CD14-positive monocyte (primary cell): ENCODE results near the gene NOL8. TPM values are rescaled to one million over a fixed set of nuclear protein-coding genes. Genes with fewer than 3 reads are reported as not detected.

ENCODE experiments used
- DNase-seq, 3 donors: peaks; one replicate each; pipeline ENCODE4 v3.0.0-alpha.2; 2011 to 2022
- H2AFZ ChIP-seq: 2 replicates; pipeline ENCODE4 v1.6.0; 2012; ENCODE audit warnings: mild to moderate bottlenecking, low read depth, low read length, inconsistent platforms; ENCODE audit not compliant: insufficient read depth, poor library complexity, severe bottlenecking
- H3K27ac ChIP-seq, 2 donors: 1 replicate in 1 of 2; 2 replicates in 1 of 2; pipeline ENCODE4 v1.5.1; 2012 to 2013; ENCODE audit warnings: low read length in 2 of 2, control low read depth in 1 of 2, inconsistent platforms in 1 of 2, low read depth in 1 of 2, mild to moderate bottlenecking in 1 of 2
- H3K27me3 ChIP-seq, 2 donors: one replicate each; pipeline versions ENCODE4 v1.6.0 to v1.6.1; 2011 to 2013; ENCODE audit warnings: low read length in 2 of 2; ENCODE audit not compliant: control insufficient read depth in 2 of 2, insufficient read depth in 2 of 2
- H3K36me3 ChIP-seq, 2 donors: replicated peaks in 1 of 2; 1 replicate in 1 of 2; 2 replicates in 1 of 2; pipeline versions ENCODE4 v1.5.1 to v1.6.1; 2012 to 2013; ENCODE audit warnings: low read length in 2 of 2, control low read depth in 1 of 2, inconsistent platforms in 1 of 2, mild to moderate bottlenecking in 1 of 2; ENCODE audit not compliant: insufficient read depth in 2 of 2, control insufficient read depth in 1 of 2
- H3K4me1 ChIP-seq, 2 donors: 1 replicate in 1 of 2; 2 replicates in 1 of 2; pipeline versions ENCODE4 v1.5.1 to v1.6.1; 2012 to 2013; ENCODE audit warnings: low read length in 2 of 2, control low read depth in 1 of 2, inconsistent platforms in 1 of 2, mild to moderate bottlenecking in 1 of 2, moderate library complexity in 1 of 2; ENCODE audit not compliant: insufficient read depth in 2 of 2, control insufficient read depth in 1 of 2
- H3K4me2 ChIP-seq: replicated peaks from 2 replicates; pipeline ENCODE3; 2012; ENCODE audit warnings: low read length, moderate library complexity, mild to moderate bottlenecking; ENCODE audit not compliant: poor library complexity, severe bottlenecking; ENCODE audit errors: extremely low read depth
- H3K4me3 ChIP-seq, 3 experiments: fragments of 200-600 bp in 1 of 3; sonication (generic) in 1 of 3; replicated peaks in 1 of 3; 1 replicate in 2 of 3; 2 replicates in 1 of 3; pipeline ENCODE4 v1.5.1; 2011 to 2013; ENCODE audit warnings: low read length in 3 of 3, mild to moderate bottlenecking in 3 of 3, control low read depth in 2 of 3, low read depth in 2 of 3, inconsistent platforms in 1 of 3, moderate library complexity in 1 of 3
- H3K79me2 ChIP-seq: 2 replicates; pipeline ENCODE4 v1.6.0; 2012; ENCODE audit warnings: mild to moderate bottlenecking, control low read depth, inconsistent platforms, low read length, moderate library complexity; ENCODE audit not compliant: insufficient read depth
- H3K9ac ChIP-seq: 2 replicates; pipeline ENCODE4 v1.6.0; 2017; ENCODE audit warnings: low read length, mild to moderate bottlenecking; ENCODE audit not compliant: insufficient read depth, poor library complexity, severe bottlenecking
- H3K9me3 ChIP-seq, 2 donors: replicated peaks in 1 of 2; 1 replicate in 1 of 2; 2 replicates in 1 of 2; pipeline versions ENCODE4 v1.5.1 to v1.6.1; 2012 to 2013; ENCODE audit warnings: low read length in 2 of 2, control low read depth in 1 of 2; ENCODE audit not compliant: control insufficient read depth in 1 of 2, insufficient read depth in 1 of 2
- H4K20me1 ChIP-seq: 2 replicates; pipeline ENCODE4 v1.6.0; 2012; ENCODE audit warnings: mild to moderate bottlenecking, low read length, control low read depth, moderate library complexity; ENCODE audit not compliant: insufficient read depth
- H3K27ac Mint-ChIP-seq, 7 donors: one replicate each; pipeline ENCODE4 v1.8.0; 2020; ENCODE audit warnings: mild to moderate bottlenecking in 7 of 7, mixed read lengths in 7 of 7, moderate library complexity in 6 of 7, inconsistent platforms in 2 of 7
- H3K27me3 Mint-ChIP-seq, 3 donors: one replicate each; pipeline ENCODE4 v1.8.0; 2021 to 2022; ENCODE audit warnings: low read depth in 3 of 3, mild to moderate bottlenecking in 3 of 3, mixed read lengths in 3 of 3, moderate library complexity in 3 of 3, inconsistent platforms in 1 of 3
- H3K36me3 Mint-ChIP-seq, 2 donors: one replicate each; pipeline ENCODE4 v1.8.0; 2020; ENCODE audit warnings: mixed read lengths in 2 of 2, inconsistent platforms in 1 of 2, mild to moderate bottlenecking in 1 of 2
- H3K4me1 Mint-ChIP-seq: one replicate; pipeline ENCODE4 v1.8.0; 2020; ENCODE audit warnings: mild to moderate bottlenecking, mixed read lengths
- H3K4me3 Mint-ChIP-seq, 2 donors: one replicate each; pipeline ENCODE4 v1.8.0; 2020; ENCODE audit warnings: mild to moderate bottlenecking in 2 of 2, mixed read lengths in 2 of 2, moderate library complexity in 1 of 2
- H3K9me3 Mint-ChIP-seq, 7 donors: one replicate each; pipeline ENCODE4 v1.8.0; 2020 to 2022; ENCODE audit warnings: mixed read lengths in 7 of 7, mild to moderate bottlenecking in 6 of 7, moderate library complexity in 6 of 7, inconsistent platforms in 2 of 7
- CTCF ChIP-seq: fragments of 200-600 bp; IDR thresholded peaks from one replicate; pipeline ENCODE4 v1.8.0; 2022; ENCODE audit warnings: antibody characterized with exemption, mild to moderate bottlenecking
- WGBS: methylation state at CpG from one replicate; pipeline ENCODE4 v1.1.5; 2013; ENCODE audit warnings: missing lambda C conversion rate; ENCODE audit not compliant: insufficient coverage; 5-methylcytosine and 5-hydroxymethylcytosine counted together
- intact Hi-C, 2 donors: fragments of 100-400 bp; cut with micrococcal nuclease; formaldehyde crosslinking; loops; one replicate each; pipeline versions ENCODE4 v1.15.0 to v1.15.1; 2023
- polyA plus RNA-seq, 3 donors: library from polyadenylated mRNA; depleted of rRNA in 1 of 3; unstranded in 2 of 3; stranded (reverse) in 1 of 3; fragments of 300-500 nt in 2 of 3; fragments of >200 nt in 1 of 3; fragmentation: Illumina TruSeq in 2 of 3; gene quantifications; 1 replicate in 2 of 3; 2 replicates in 1 of 3; pipeline ENCODE4 v1.2.3, GENCODE V29; 2012 to 2021

Gene NOL8
- polyA plus RNA-seq, 3 donors, result 2.9 to 22.0 (median 8.8) TPM

GRCh38 chr9:92308893-92309292 is 16.3 kb downstream of the NOL8 start:
- no peak overlapping the region for H3K4me3 Mint-ChIP-seq

GRCh38 chr9:92300936-92301335 is 24.2 kb downstream of the NOL8 start:
- DNase-seq, result no peak
- intact Hi-C loops, result no loop called here
- Histone ChIP-seq H3K4me1 (no peaks in the 10 kb centered on the region), H3K4me3 (no peak overlapping the region), H3K27me3 (no peaks in the 10 kb centered on the region), H3K27ac (no peak overlapping the region), H4K20me1 (no peaks in the 10 kb centered on the region), H2AFZ (no peak overlapping the region), H3K9ac (no peak overlapping the region), H3K4me2 (no peak overlapping the region), H3K79me2 (no peaks in the 10 kb centered on the region), H3K9me3 (no peaks in the 10 kb centered on the region), H3K36me3 (peaks cover 90 to 99% of the 10 kb centered on the region in 2 donors)
- no peaks in the 10 kb centered on the region for H3K9me3 Mint-ChIP-seq
- no peak for TF ChIP-seq CTCF
- H3K4me3 Mint-ChIP-seq, result no peak overlapping the region
- no peaks in the 10 kb centered on the region for H3K27me3 Mint-ChIP-seq
- no CpG with 5 or more reads among the region's 1 CpG for WGBS
- H3K36me3 Mint-ChIP-seq, result peaks cover 76 to 86% of the 10 kb centered on the region in 2 donors
- no peaks in the 10 kb centered on the region for H3K4me1 Mint-ChIP-seq
- H3K27ac Mint-ChIP-seq, result no peak overlapping the region

More at GRCh38 chr9:92308893-92309292, 16.3 kb downstream of the NOL8 start:
- Histone ChIP-seq H3K4me2 (no peak overlapping the region), H3K36me3 (peaks cover 76 to 92% of the 10 kb centered on the region in 2 donors), H4K20me1 (peaks cover 5% of the 10 kb centered on the region), H3K27ac (no peak overlapping the region), H3K9me3 (no peaks in the 10 kb centered on the region), H3K9ac (no peak overlapping the region), H3K4me1 (no peaks in the 10 kb centered on the region), H3K79me2 (peaks cover 4% of the 10 kb centered on the region), H2AFZ (no peak overlapping the region), H3K4me3 (no peak overlapping the region), H3K27me3 (no peaks in the 10 kb centered on the region)
- peaks cover 82 to 93% of the 10 kb centered on the region in 2 donors for H3K36me3 Mint-ChIP-seq
- H3K27ac Mint-ChIP-seq, result no peak overlapping the region
- no peaks in the 10 kb centered on the region for H3K27me3 Mint-ChIP-seq
- no peak for DNase-seq
- TF ChIP-seq CTCF, result no peak
- no peaks in the 10 kb centered on the region for H3K9me3 Mint-ChIP-seq
- intact Hi-C loops, result no loop called here
- H3K4me1 Mint-ChIP-seq, result peaks cover 10% of the 10 kb centered on the region
